Activated CD4-positive, alpha-beta T cell treated with anti-CD3 and anti-CD28 coated beads for 36 hours (primary cell): ENCODE results near the gene KAZN. TPM values are rescaled to one million over a fixed set of nuclear protein-coding genes. Genes with fewer than 3 reads are reported as not detected.
"Not testable (repeated sequence)": the region's sequence is repeated elsewhere in the genome, so short reads cannot be mapped to it uniquely, and the experiment has no call there.

Experiments
- ATAC-seq: fragments of 200-7000 bp; cut with Tn5 transposase; one replicate; pipeline ENCODE4 v1.10.0; 2021; ENCODE audit warnings: mild to moderate bottlenecking, moderate library complexity
- CTCF ChIA-PET: fragments of 350-600 bp; sonication (Branson Sonifier 250); formaldehyde crosslinking; loops from one replicate; lab custom pipeline; 2021; ENCODE audit warnings: antibody characterized with exemption; lab: Charles Lee
- POLR2A ChIA-PET: fragments of 350-600 bp; sonication (Branson Sonifier 250); formaldehyde crosslinking; loops from one replicate; lab custom pipeline; 2021; ENCODE audit warnings: antibody characterized with exemption, inconsistent platforms; lab: Charles Lee
- DNase-seq: peaks from one replicate; pipeline ENCODE4 v3.0.0-alpha.2; 2020
- H3K27ac Mint-ChIP-seq: one replicate; pipeline ENCODE4 v1.8.0; 2021; ENCODE audit warnings: mixed read lengths
- H3K27me3 Mint-ChIP-seq: one replicate; pipeline ENCODE4 v1.8.0; 2021; ENCODE audit warnings: mixed read lengths
- H3K36me3 Mint-ChIP-seq: one replicate; pipeline ENCODE4 v1.8.0; 2021; ENCODE audit warnings: low read depth, mixed read lengths
- H3K4me1 Mint-ChIP-seq: one replicate; pipeline ENCODE4 v1.8.0; 2021; ENCODE audit warnings: mixed read lengths
- H3K4me3 Mint-ChIP-seq: one replicate; pipeline ENCODE4 v1.8.0; 2021; ENCODE audit warnings: mild to moderate bottlenecking, moderate library complexity, mixed read lengths
- H3K9me3 Mint-ChIP-seq: one replicate; pipeline ENCODE4 v1.8.0; 2021; ENCODE audit warnings: low read depth, mixed read lengths
- intact Hi-C, 2 experiments: fragments of 100-400 bp; cut with DNase I in 1 of 2; cut with micrococcal nuclease in 1 of 2; formaldehyde crosslinking; loops; one replicate each; pipeline versions ENCODE4 v1.14.2 to v1.15.1; 2022 to 2024; cut with DNase I, micrococcal nuclease
- total RNA-seq, 2 experiments: library from RNA; stranded (reverse); gene quantifications; one replicate each; pipeline ENCODE4 v1.2.3, GENCODE V29; 2021

The KAZN gene
- total RNA-seq, 2 experiments from 2014 or later = 0.89 to 0.90 TPM

- Mint-ChIP-seq H3K4me1 (no peaks in the 10 kb centered on the region), H3K27me3 (peaks cover 3% of the 10 kb centered on the region), H3K27ac (no peak overlapping the region), H3K9me3 (no peaks in the 10 kb centered on the region), H3K4me3 (no peak overlapping the region), H3K36me3 (no peaks in the 10 kb centered on the region)
- ATAC-seq (peak; percentile 97), DNase-seq (peak; percentile 84)
- ChIA-PET POLR2A (interaction anchor here (0.6 kb wide), 1 partner anchor 278 kb away, joined by 3 read pairs; no protein-coding TSS in a partner anchor), CTCF (interaction anchor here (0.5 to 4.0 kb wide), 43 partner anchors 8 to 303 kb away, joined by 3 to 82 read pairs (median 4); partner anchors contain the start of gene TMEM51)
- intact Hi-C loops = loop anchor here (1.0 to 10.0 kb wide), 4 partner anchors 24 to 306 kb away; partner anchors contain the start of gene CTRC (in 1 of the 2)
Measured at GRCh38 chr1:15128520-15129313, 530.2 kb downstream of the KAZN start.

GRCh38 chr1:15129944-15130343 is 531.5 kb downstream of the KAZN start:
- intact Hi-C loops = loop anchor here in 1 of 2 experiments (10.0 kb wide), 1 partner anchor 305 kb away; the partner anchor contains the start of gene CTRC
- H3K9me3 Mint-ChIP-seq = no peaks in the 10 kb centered on the region
- DNase-seq (no peak), ATAC-seq (no peak)
- peaks cover 13% of the 10 kb centered on the region for H3K27me3 Mint-ChIP-seq
- CTCF ChIA-PET = interaction anchor here (0.6 to 4.0 kb wide), 4 partner anchors 142 to 204 kb away, joined by 3 to 82 read pairs (median 4); no protein-coding TSS in a partner anchor
- H3K4me3 Mint-ChIP-seq = no peak overlapping the region
- POLR2A ChIA-PET = no interaction called here
- H3K27ac Mint-ChIP-seq = no peak overlapping the region
- no peaks in the 10 kb centered on the region for H3K4me1 Mint-ChIP-seq
- H3K36me3 Mint-ChIP-seq = no peaks in the 10 kb centered on the region

- Mint-ChIP-seq H3K36me3 (no peaks in the 10 kb centered on the region), H3K27ac (no peak overlapping the region), H3K9me3 (no peaks in the 10 kb centered on the region), H3K27me3 (peaks cover 16% of the 10 kb centered on the region), H3K4me3 (no peak overlapping the region), H3K4me1 (no peaks in the 10 kb centered on the region)
- intact Hi-C loops = no loop called here
- CTCF ChIA-PET = interaction anchor here (0.7 to 4.0 kb wide), 3 partner anchors 16 to 174 kb away, joined by 3 to 82 read pairs (median 6); no protein-coding TSS in a partner anchor
- DNase-seq (no peak), ATAC-seq (no peak)
- POLR2A ChIA-PET = no interaction called here
Measured at GRCh38 chr1:15130607-15131006, 532.1 kb downstream of the KAZN start.

GRCh38 chr1:15132965-15133364 is 534.5 kb downstream of the KAZN start:
- ATAC-seq = no peak
- Mint-ChIP-seq H3K4me1 (no peaks in the 10 kb centered on the region), H3K27me3 (peaks cover 31% of the 10 kb centered on the region), H3K9me3 (no peaks in the 10 kb centered on the region), H3K4me3 (no peak overlapping the region), H3K36me3 (no peaks in the 10 kb centered on the region), H3K27ac (no peak overlapping the region)
- ChIA-PET CTCF (interaction anchor here (1.4 kb wide), 1 partner anchor 9 kb away, joined by 3 read pairs; no protein-coding TSS in a partner anchor), POLR2A (no interaction called here)
- intact Hi-C loops = no loop called here
- no peak for DNase-seq

GRCh38 chr1:15134285-15134684 is 535.8 kb downstream of the KAZN start:
- H3K36me3 Mint-ChIP-seq = no peaks in the 10 kb centered on the region
- POLR2A ChIA-PET = interaction anchor here (0.6 kb wide), 1 partner anchor 23 kb away, joined by 6 read pairs; no protein-coding TSS in a partner anchor
- DNase-seq (no peak), ATAC-seq (no peak)
- no peaks in the 10 kb centered on the region for H3K9me3 Mint-ChIP-seq
- H3K4me1 Mint-ChIP-seq = no peaks in the 10 kb centered on the region
- intact Hi-C loops = no loop called here
- H3K27ac Mint-ChIP-seq = no peak overlapping the region
- H3K27me3 Mint-ChIP-seq = peaks cover 35% of the 10 kb centered on the region
- no peak overlapping the region for H3K4me3 Mint-ChIP-seq
- CTCF ChIA-PET = interaction anchor here (0.6 to 1.4 kb wide), 2 partner anchors 8 to 51 kb away, joined by 3 read pairs; no protein-coding TSS in a partner anchor

- CTCF ChIA-PET, H3K27ac Mint-ChIP-seq, intact Hi-C loops, H3K36me3 Mint-ChIP-seq, ATAC-seq, H3K4me3 Mint-ChIP-seq, H3K9me3 Mint-ChIP-seq, DNase-seq, H3K4me1 Mint-ChIP-seq, POLR2A ChIA-PET: not testable (repeated sequence)
- peaks cover 40% of the 10 kb centered on the region for H3K27me3 Mint-ChIP-seq
Measured at GRCh38 chr1:15135604-15136003, 537.1 kb downstream of the KAZN start.

GRCh38 chr1:15137809-15138208 is 539.3 kb downstream of the KAZN start:
- POLR2A ChIA-PET = no interaction called here
- intact Hi-C loops = no loop called here

GRCh38 chr1:15139654-15140350 is 541.3 kb downstream of the KAZN start:
- Mint-ChIP-seq H3K4me1 (no peaks in the 10 kb centered on the region), H3K9me3 (no peaks in the 10 kb centered on the region), H3K27ac (no peak overlapping the region), H3K4me3 (no peak overlapping the region), H3K36me3 (no peaks in the 10 kb centered on the region), H3K27me3 (peaks cover 46% of the 10 kb centered on the region)
- DNase-seq = no peak
- CTCF ChIA-PET = interaction anchor here (0.6 to 2.1 kb wide), 2 partner anchors 11 to 132 kb away, joined by 3 to 8 read pairs; no protein-coding TSS in a partner anchor
- POLR2A ChIA-PET = no interaction called here
- no peak for ATAC-seq
- intact Hi-C loops = no loop called here

More at GRCh38 chr1:15137809-15138208, 539.3 kb downstream of the KAZN start:
- Mint-ChIP-seq H3K4me3 (no peak overlapping the region), H3K9me3 (no peaks in the 10 kb centered on the region), H3K4me1 (no peaks in the 10 kb centered on the region), H3K27me3 (peaks cover 48% of the 10 kb centered on the region), H3K27ac (no peak overlapping the region), H3K36me3 (no peaks in the 10 kb centered on the region)
- DNase-seq = no peak
- ATAC-seq = no peak
- CTCF ChIA-PET = interaction anchor here (1.4 to 1.6 kb wide), 2 partner anchors 9 to 166 kb away, joined by 3 to 8 read pairs; no protein-coding TSS in a partner anchor

- ChIA-PET CTCF (interaction anchor here (0.6 to 1.7 kb wide), 3 partner anchors 9 to 27 kb away, joined by 3 to 6 read pairs (median 4); no protein-coding TSS in a partner anchor), POLR2A (no interaction called here)
- no peak overlapping the region for H3K27ac Mint-ChIP-seq
- DNase-seq (no peak), ATAC-seq (no peak)
- H3K4me3 Mint-ChIP-seq = no peak overlapping the region
- H3K27me3 Mint-ChIP-seq = peaks cover 39% of the 10 kb centered on the region
- H3K4me1 Mint-ChIP-seq = no peaks in the 10 kb centered on the region
- no peaks in the 10 kb centered on the region for H3K9me3 Mint-ChIP-seq
- intact Hi-C loops = no loop called here
- H3K36me3 Mint-ChIP-seq = no peaks in the 10 kb centered on the region
Measured at GRCh38 chr1:15141935-15142539, 543.6 kb downstream of the KAZN start.

- H3K27me3 Mint-ChIP-seq = peaks cover 36% of the 10 kb centered on the region
- ATAC-seq (no peak), DNase-seq (no peak)
- ChIA-PET POLR2A (no interaction called here), CTCF (no interaction called here)
- no peak overlapping the region for H3K4me3 Mint-ChIP-seq
- H3K27ac Mint-ChIP-seq = no peak overlapping the region
- no peaks in the 10 kb centered on the region for H3K4me1 Mint-ChIP-seq
- no peaks in the 10 kb centered on the region for H3K9me3 Mint-ChIP-seq
- intact Hi-C loops = no loop called here
- no peaks in the 10 kb centered on the region for H3K36me3 Mint-ChIP-seq
Measured at GRCh38 chr1:15145327-15145726, 546.8 kb downstream of the KAZN start.
